ENCODE data around the gene COL12A1. TPM values are rescaled to one million over a fixed set of nuclear protein-coding genes. Genes with fewer than 3 reads are reported as not detected.
A peak's percentile ranks its signal among the peaks of the same experiment; 100 is the strongest.

COL12A1 gene
- total RNA-seq, 1 donor from 2014 or later, result 11.3 TPM

- H3K27me3 ChIP-seq (ENCODE audit: control insufficient read depth, insufficient read depth, low read length), result no peaks in the 10 kb centered on the region
- peak overlapping the region; percentile 35 for H3K4me3 ChIP-seq (ENCODE audit: low read depth, low read length)
- no peaks in the 10 kb centered on the region for H3K36me3 ChIP-seq (ENCODE audit: control insufficient read depth, insufficient read depth, low read length)
- DNase-seq (ENCODE audit: low read depth) (peak; percentile 56), FAIRE-seq (no peak)
- TF ChIP-seq CTCF (IDR thresholded peaks at IDR 0.05; ENCODE audit: insufficient read depth, low read length, severe bottlenecking), result no peak
Measured at GRCh38 chr6:75084872-75085381, 120.9 kb downstream of the COL12A1 start.

GRCh38 chr6:75084018-75084417 lies 121.8 kb downstream of the COL12A1 start:
- H3K36me3 ChIP-seq (ENCODE audit: control insufficient read depth, insufficient read depth, low read length), result no peaks in the 10 kb centered on the region
- no peak overlapping the region for H3K4me3 ChIP-seq (ENCODE audit: low read depth, low read length)
- DNase-seq (ENCODE audit: low read depth), result no peak
- FAIRE-seq, result no peak
- no peaks in the 10 kb centered on the region for H3K27me3 ChIP-seq (ENCODE audit: control insufficient read depth, insufficient read depth, low read length)
- no peak for TF ChIP-seq CTCF (IDR thresholded peaks at IDR 0.05; ENCODE audit: insufficient read depth, low read length, severe bottlenecking)

GRCh38 chr6:75081921-75082320 lies 123.9 kb downstream of the COL12A1 start:
- FAIRE-seq, result no peak

GRCh38 chr6:75081047-75081446 lies 124.8 kb downstream of the COL12A1 start:
- Histone ChIP-seq H3K4me3 (ENCODE audit: low read depth, low read length) (no peak overlapping the region), H3K27me3 (ENCODE audit: control insufficient read depth, insufficient read depth, low read length) (no peaks in the 10 kb centered on the region), H3K36me3 (ENCODE audit: control insufficient read depth, insufficient read depth, low read length) (no peaks in the 10 kb centered on the region)
- FAIRE-seq, result peak; percentile 83
- TF ChIP-seq CTCF (IDR thresholded peaks at IDR 0.05; ENCODE audit: insufficient read depth, low read length, severe bottlenecking), result no peak
- no peak for DNase-seq (ENCODE audit: low read depth)

More at GRCh38 chr6:75081921-75082320, 123.9 kb downstream of the COL12A1 start:
- Histone ChIP-seq H3K27me3 (ENCODE audit: control insufficient read depth, insufficient read depth, low read length) (no peaks in the 10 kb centered on the region), H3K36me3 (ENCODE audit: control insufficient read depth, insufficient read depth, low read length) (no peaks in the 10 kb centered on the region), H3K4me3 (ENCODE audit: low read depth, low read length) (no peak overlapping the region)
- DNase-seq (ENCODE audit: low read depth), result no peak
- TF ChIP-seq CTCF (IDR thresholded peaks at IDR 0.05; ENCODE audit: insufficient read depth, low read length, severe bottlenecking), result no peak

- Histone ChIP-seq H3K36me3 (ENCODE audit: control insufficient read depth, insufficient read depth, low read length) (no peaks in the 10 kb centered on the region), H3K4me3 (ENCODE audit: low read depth, low read length) (no peak overlapping the region), H3K27me3 (ENCODE audit: control insufficient read depth, insufficient read depth, low read length) (no peaks in the 10 kb centered on the region)
- TF ChIP-seq CTCF (IDR thresholded peaks at IDR 0.05; ENCODE audit: insufficient read depth, low read length, severe bottlenecking), result no peak
- FAIRE-seq, result no peak
- DNase-seq (ENCODE audit: low read depth), result no peak
Measured at GRCh38 chr6:75079589-75079988, 126.3 kb downstream of the COL12A1 start.

GRCh38 chr6:75077701-75078100 lies 128.2 kb downstream of the COL12A1 start:
- no peak overlapping the region for H3K4me3 ChIP-seq (ENCODE audit: low read depth, low read length)
- no peaks in the 10 kb centered on the region for H3K36me3 ChIP-seq (ENCODE audit: control insufficient read depth, insufficient read depth, low read length)
- DNase-seq (ENCODE audit: low read depth), result no peak
- H3K27me3 ChIP-seq (ENCODE audit: control insufficient read depth, insufficient read depth, low read length), result no peaks in the 10 kb centered on the region
- no peak for FAIRE-seq
- TF ChIP-seq CTCF (IDR thresholded peaks at IDR 0.05; ENCODE audit: insufficient read depth, low read length, severe bottlenecking), result no peak
